GM21381 (cell line): Measurements from ENCODE around the gene SMIM36.
"Not testable (repeated sequence)": the region's sequence is repeated elsewhere in the genome, so short reads cannot be mapped to it uniquely, and the experiment has no call there.

ENCODE experiments used
- ATAC-seq: cut with Tn5 transposase; IDR thresholded peaks from one replicate; pipeline ENCODE4 v1.9.1; 2021; ENCODE audit warnings: mild to moderate bottlenecking, moderate library complexity; ENCODE audit not compliant: unreplicated experiment

SMIM36 gene

DNA sequence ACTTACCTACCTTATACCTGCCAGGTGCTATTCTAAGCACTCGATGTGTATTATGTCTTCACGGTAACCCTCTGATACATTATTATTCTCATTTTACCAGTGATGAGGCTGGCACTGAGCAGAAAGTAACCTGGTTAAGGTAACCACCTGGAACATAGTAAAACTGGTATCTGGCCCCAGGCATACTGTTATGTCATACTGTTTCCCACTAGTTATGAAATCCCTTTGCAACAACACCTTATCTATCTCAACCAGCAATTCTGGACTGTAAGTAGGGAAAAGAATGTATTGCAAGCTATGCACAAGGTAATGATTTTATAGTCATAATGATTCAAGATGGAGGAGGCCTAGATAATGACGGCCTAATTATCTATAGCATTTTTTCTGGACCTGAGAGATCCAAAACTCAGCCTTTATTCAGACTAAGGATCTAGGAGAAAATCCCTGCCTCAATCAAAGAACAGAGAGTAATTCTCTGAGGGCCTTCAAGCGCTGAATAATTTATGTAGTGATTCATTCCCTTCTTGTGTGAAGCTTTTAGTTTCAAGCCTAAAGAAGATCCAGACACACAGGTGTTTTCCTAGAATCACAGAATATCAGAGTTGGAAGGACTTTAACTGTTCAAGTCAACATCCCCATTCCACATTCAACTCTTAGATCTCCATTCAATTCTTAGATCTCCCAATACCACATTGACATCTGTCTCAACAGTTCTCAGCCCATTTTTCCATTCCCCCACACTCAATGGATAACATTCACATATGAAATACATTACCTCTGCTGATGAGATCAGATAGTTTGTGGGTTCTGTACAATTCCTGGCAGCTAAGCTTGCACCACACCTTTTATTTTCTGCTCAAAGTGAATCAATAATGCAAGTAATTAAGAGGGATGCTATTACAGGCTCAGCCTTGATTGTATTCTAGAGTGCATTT is 74.8 kb downstream of the SMIM36 start:
- ATAC-seq, result peak; percentile 6

DNA sequence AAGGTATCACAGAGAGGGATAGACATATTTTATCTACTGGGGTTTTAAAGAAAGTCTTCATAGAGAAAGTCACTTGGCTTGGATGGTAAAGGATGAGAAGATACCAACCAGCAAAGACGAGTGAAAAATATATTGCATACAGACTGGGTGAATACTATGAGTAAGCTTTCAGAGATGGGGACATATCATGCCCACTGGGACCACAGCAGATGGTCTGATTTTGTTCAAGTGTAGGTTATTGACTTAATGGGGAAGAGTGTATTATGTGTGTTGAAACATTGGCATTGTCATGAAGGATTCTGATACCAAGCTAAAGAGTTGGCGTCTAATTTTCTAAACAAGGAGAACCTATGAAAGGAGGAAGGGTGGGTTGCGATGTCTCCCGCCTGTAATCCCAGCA is 75.8 kb downstream of the SMIM36 start:
- ATAC-seq, result no peak

DNA sequence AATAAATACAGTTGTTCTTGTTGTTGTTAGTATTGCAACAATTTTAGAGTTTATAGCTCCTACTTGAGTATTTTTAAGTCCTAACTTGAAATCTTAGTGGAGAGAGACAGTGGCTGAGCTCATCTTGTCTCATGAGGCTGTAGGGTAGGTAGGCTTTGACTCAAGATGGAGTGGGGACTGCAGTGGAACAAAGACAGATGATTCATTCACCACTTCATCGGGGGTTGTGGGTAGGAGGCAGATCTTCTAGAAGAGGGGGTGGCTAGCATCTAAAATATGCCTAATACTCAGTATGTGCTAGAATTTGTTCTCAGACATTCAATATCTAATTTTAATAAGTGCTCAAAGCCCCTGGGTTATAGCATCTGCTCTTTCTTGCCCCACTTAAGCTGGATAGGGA is 76.5 kb downstream of the SMIM36 start:
- ATAC-seq, result no peak

DNA sequence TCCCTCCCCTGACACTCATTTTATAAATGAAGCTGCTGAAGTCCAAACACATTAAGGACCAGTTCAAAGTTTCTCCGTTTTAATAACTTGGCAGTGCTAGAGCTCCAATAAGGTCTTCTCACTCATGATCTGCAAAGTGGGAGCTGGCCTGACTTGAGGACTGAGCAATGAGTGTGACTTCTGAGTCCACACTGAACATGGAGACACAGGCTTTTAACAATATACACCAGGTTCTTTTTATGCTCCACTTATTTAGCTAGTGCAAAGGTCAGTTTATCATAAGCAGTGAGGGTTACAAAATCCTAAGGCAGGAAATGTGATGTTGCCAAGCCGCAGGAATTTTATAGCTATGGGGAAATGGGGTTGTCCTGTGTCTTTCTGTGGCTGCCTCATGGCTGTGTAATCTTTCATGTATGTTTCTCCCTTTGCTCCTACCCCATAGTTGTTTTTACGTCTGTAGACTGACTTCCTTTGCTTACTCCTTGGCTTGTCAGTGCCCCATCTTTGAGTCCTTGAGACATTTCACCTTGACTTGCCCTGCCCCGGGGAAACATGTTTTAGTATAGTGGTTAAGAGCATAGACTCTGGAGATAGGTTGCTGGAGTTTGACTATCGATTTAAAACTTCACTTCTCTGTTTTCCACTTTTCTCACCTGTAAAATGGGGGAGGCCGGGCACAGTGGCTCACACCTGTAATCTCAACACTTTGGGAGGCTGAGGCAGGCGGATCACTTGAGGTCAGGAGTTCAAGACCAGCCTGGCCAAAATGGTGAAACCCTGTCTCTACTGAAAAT is 77.4 kb downstream of the SMIM36 start:
- ATAC-seq, result no peak

DNA sequence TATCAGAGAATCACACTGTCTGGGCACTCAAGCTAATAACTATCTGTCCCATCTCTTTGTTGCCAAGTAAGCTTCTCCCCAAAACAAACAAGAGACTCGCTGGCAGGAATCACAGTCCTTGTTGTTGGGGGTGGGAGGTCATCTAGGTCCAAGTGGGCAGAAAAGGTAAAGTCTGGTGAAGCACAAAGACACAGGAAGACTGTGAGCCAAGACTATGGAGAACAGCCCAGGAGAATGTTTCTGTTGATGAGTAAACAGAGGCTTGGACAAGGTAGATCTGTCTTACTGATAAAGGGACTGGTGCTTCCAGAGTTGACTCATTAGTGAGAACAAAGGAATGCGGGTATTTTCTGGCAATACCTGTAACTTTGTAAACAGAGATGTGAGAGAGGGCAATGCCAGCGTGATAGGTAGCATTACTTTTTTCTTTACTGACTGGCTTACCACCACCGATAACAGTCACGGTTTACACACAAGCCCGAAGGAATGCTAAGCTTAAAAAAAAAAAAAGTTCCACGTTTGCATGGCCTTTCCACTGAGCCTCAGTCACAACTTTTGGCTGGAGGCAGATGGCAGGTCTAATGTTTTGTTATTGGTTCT is 78.1 kb downstream of the SMIM36 start:
- no peak for ATAC-seq

DNA sequence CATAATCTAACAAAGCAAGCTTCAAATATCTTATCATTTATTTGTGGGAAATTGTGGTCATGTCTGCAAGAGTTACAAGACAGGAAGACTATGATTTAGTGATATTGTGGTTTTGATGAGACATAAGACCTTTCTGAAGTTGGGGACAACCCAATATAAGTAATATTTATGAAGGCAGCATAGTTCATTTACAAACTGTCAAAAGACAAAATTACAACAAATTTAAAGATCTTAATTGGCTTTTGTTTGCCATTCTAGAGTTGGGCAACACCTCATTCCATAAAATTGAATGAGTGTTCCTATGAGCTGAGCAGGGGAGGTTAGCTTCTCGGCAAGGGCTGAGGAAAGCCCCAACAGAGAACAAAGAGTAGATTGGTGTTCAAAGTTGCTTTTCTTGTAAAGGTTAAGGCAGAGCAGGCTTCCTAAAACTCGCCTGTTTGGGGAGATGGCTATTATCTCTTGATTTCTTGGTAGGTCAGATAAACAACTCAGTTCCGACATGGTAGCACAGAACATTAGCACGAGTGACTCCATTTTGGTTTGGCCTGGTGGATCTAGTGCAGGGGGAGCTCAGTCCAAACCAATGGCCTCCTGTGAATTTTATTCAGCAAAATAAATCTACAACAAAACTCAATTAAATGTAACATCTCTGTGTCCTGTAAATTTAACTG is 78.8 kb downstream of the SMIM36 start:
- no peak for ATAC-seq

DNA sequence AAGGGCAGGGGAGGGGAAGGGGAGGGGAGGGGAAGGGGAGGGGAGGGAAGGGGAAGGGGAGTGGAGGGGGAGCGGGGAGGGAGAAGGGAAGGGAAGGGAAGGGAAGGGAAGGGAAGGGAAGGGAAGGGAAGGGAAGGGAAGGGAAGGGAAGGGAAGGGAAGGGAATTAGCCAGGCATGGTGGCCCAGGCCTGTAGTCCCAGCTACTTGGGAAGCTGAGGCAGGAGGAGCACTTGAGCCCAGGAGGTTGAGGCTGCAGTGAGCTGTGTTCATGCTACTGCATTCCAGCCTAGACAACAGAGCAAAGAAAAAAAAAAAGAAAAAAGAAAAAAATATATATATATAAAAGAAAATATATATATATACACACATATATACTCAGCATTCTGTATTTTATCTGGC is 79.3 kb downstream of the SMIM36 start:
- not testable (repeated sequence) for ATAC-seq

DNA sequence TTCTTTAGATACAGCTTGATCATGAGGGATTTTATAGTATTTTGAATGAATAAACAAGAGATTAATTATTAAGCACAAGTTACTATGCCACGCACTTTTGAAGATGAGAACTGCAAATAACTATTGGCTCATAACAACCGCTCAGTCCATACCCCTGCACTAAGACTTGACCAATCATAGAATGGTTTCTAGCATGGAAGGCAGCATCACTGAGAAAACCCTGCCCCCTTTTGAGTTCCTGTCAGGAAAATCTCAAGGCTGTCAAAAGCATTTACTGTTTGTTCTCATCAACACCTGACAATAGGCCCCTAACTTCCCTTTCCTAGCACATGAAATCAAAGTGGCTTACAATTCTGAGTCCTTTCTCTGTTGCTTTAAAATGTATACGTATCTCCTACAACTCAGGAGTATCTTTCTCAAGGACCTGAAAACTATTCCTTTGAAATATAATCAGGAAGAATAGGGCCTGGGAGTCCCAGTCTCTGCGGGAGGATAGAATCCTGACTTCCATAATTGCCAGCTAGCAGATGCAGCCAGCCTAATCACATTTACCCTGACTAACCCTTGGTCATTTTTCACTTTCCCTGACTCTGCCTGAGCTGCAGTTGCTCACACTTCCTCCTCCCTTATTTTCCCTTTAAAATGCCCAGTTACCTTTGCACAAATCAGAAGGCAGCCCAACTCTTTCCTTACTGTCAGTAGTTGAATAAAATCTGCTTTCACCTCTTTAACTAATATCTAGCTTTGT is 80.5 kb downstream of the SMIM36 start:
- ATAC-seq, result no peak

DNA sequence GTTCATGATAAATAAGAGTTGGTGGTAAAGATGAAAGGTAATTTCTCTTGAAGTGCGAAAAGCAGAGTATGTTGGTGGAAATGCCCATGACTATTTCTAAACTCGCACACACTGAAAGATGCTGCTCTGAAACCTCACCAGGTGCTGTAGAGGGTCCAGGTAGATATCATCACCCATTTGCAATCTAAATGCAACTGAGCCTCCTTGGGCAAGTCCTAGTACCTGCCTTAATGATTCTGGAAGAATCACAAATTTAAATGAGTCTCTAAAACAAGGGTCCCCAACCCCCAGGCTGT is 83.7 kb downstream of the SMIM36 start:
- ATAC-seq, result peak; percentile 13

DNA sequence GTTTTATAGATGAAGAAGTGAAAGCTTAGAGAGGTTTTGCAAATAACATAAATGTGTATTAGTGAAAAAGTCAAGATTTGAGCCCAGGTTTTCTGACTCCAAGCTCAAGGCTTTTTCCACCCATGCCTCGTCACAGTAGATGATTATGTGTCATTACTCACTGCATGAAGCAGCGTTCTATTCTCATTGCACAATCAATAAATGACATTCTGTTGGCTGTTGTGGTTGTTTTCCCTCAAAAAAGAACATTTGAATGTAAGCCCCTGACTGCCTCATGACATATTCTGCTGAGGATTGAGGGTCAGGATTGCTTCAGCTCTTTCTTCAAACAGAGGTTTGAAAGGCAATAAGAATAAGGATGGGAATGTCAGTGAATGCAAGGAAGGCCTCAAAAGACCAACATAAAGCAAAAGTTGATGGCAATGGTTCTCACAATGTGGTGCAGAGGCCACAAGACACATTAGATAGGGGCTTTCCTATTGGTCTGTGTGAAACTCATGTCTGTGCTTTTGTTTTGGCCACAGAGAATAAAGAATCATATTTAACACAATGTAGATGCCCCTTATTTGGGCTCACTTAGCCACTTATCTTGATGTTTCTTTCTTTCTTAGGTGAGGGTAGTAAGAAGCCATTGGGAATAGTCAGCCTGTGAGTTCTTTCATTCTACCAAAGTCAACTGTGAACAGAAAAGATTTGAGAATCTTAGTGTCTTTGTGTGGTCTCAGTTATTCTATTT is 84.2 kb downstream of the SMIM36 start:
- peak; percentile 60 for ATAC-seq

DNA sequence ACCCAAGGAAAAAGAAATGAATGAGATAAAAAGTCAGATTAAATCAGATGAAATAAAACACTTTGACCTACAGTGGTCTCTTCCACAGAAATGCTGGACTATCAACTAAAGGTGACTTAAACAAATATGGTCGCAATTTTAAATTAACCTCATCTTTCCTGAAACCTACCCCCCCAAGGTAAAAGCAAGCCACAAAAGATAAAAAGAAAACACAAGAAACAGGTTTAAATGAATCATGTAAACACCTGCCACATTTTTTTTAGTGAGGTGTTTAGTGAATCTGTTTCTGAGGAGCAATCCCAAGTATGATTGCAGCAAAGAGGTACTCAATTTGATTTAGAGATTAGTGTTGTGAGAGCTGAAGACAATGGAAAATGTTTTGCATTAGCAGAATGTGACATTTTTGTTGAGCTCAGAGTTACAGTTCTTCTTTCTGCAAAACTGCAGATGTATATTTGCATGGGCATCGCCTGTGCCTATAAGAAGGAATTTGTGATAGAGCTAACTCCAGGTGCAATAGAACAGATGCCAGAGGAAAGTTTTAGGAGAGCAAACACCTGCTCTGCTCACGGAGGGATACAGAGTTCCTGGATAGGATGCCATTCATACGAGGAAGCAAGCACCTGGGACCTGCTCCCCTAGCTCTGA is 86.2 kb downstream of the SMIM36 start:
- no peak for ATAC-seq

DNA sequence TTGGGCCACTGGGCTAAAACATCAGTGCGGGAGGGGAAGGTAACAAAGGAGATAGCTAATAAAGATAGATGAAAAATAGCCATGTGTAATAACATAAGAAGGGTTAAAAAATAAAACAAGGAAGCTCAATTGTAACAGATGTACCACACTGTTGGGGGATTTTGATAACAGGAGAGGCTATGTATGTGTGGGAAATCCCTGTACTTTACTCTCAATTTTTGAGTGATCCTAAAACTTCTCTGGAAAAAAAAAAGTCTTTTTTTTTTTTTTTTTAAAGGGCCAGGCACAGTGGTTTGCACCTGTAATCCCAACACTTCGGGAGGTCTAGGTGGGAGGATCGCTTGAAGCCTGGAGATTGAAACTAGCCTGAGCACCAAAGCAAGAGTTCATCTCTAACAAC is 87.7 kb downstream of the SMIM36 start:
- no peak for ATAC-seq

DNA sequence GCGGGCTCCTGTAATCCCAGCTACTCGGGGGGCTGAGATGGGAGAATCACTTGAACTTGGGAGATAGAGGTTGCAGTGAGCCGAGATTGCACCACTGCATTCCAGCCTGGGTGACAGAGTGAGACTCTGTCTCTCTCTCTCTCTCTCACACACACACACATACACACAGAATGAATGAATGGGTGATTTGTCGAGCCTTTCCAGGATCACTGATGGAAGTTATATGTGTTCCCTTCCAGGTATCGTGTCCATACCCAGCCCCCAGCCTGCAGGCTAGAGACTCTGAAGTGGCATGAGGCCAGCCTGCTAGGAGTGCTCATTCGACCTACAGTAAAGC is 88.5 kb downstream of the SMIM36 start:
- ATAC-seq, result not testable (repeated sequence)

DNA sequence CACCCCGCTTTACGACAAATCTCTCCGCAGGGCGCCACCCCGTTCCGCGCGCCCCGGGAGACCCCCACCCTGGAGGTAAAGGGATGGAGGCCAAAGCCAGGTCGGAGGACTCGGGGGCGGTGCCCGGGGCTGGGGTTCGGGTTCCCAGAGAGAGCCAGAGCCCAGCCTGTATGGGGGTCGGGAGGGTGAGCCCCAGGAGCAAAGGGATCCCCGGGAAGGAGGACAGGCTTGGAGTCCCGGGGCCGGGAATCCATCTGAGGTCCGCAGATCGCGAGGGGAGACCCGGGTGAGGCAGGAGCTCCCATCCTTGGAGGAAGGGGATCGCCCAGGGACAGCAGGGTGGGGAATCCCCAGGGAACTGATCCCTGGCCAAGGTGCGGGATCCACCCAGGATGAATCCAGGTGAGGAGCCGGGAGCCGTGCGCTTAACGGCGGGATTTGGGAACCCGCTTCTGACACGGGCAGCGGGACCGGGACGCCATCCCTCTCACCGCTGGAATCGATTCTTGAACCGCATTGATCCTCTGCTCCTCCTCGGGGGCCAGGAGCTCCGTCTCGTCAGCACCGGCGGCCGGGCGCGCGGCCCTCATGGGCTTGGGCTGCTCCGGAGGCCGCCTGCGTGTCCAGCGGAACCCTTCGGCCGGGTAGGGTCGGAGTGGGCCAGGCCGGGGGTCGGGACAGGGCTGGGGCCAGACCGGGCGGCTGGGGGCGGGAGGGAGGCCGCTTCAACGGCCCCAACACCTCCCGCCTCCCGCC is 89.9 kb downstream of the SMIM36 start, which contains the start of gene MMD:
Gene MMD (minus strand): TSS at position 657 of the 756 bp plus-strand sequence. CDS start 140 bp downstream, at position 517.
- ATAC-seq, result peak; percentile 3

DNA sequence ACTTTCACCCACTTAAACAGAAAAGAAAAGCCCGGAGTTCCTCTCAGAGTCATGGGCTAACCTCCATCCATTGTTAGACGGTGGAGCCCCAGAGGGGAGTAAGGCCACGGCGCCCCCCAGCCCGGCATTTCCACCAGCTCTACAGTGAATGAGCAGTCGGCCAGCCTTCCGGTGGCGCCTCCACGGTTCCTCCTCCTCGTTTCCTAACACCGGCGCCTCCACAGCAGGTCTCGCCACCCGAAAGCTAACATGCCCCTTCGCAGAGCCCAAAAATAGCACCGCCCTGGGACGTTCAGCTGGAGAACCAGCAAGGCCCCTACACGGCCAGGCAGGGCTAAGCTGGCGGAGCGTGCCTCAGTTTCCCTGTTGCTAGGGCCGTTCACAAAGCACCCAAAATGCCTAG is 90.5 kb downstream of the SMIM36 start:
- ATAC-seq, result no peak

DNA sequence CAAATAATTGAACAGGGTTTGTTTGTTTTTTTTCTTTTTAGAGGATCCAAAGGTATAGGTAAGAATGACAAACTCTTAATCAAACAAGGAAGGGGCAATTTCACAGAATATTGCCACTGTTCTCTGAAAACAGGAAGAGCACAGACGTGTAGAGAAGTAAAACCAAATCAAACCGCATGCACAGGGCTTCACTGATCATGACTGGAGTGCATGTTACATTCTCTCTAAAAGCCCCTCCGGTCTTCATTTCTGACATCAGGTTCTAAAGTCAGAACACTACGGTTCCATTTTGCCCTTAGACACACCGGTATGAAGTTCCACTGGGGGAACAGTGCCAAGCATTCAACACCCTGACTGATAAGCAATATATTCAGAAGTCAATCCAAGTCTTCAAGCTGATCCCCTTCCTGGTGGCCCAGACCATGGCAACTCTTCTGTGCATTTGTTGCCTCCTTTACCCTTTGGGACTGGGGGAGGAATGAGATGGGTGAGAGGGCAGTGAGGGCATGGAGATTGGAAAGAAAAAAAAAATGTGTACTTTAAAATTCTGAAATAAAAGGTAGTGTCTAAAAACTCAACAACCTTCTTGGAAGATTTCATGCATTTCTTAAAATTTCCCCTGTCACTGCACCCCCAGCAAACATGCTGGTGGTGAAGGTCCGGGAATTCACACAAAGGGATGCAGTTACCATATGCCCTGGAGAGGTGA is 91.0 kb downstream of the SMIM36 start:
- ATAC-seq, result peak; percentile 34

DNA sequence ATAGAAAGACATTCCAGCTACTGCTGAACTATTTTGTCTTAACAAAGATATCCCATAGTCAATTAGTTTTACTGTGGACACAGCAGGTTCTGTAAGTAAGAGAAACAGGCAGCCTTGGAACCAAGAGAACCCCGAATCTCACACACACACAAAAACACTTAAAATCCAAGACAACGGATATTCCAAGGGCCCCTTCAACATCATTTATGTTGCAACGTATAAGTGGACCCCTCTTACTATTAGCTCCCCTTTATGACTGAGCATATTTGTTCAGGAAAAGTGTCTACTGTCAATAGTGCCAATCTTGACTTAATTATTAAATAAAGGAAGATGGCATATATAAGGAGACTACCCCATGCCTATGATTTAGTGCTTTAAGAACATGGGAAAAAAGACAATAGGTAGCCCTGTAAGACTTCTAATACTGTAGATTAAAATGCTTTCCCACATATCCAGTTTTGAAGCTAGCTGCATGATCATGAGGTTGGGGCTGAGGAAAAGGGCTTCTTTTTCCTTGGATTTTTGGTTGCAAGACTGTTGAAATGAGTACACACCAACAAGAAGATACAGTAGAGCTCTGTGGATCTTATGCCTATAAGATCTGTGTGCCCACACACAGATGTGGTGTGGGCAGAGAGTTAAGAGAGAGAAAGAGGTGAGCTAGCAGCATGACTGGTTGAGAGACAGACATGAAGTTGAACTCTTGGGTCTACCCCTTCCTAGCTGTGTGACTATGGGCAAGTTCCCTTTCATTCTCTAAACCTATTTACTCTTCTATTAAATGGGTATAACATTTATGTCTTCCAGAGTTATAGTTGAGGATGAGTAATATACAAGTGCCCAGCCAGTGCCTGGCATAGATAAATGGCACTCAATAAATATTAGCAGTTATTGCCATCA is 92.6 kb downstream of the SMIM36 start:
- ATAC-seq, result no peak
